Uterus (tissue), 2 donors: Measurements from ENCODE around the gene DENND1A.

Experiments used
- CTCF ChIP-seq, 4 experiments: fragments of 200-600 bp in 2 of 4; fragments of 450-650 bp in 2 of 4; sonication (generic) in 2 of 4; IDR thresholded peaks; one replicate each; pipeline ENCODE4 v1.5.1; 2016 to 2019; ENCODE audit warnings: antibody characterized with exemption in 4 of 4, mild to moderate bottlenecking in 2 of 4, moderate library complexity in 1 of 4
- POLR2A ChIP-seq, 2 donors: fragments of 450-650 bp; IDR thresholded peaks; one replicate each; pipeline ENCODE4 v1.6.1; 2016; ENCODE audit warnings: antibody characterized with exemption in 2 of 2, mild to moderate bottlenecking in 1 of 2, moderate library complexity in 1 of 2

GRCh38 chr9:123368536-123369153 lies 561.3 kb downstream of the DENND1A start:
- TF ChIP-seq CTCF (IDR thresholded peaks at IDR 0.05) (no peak), POLR2A (IDR thresholded peaks at IDR 0.05) (no peak)
